Endothelial cell of coronary artery (primary cell): Measurements from ENCODE around the gene TFPI. TPM values are rescaled to one million over a fixed set of nuclear protein-coding genes. Genes with fewer than 3 reads are reported as not detected.

Experiments
- total RNA-seq: library from RNA; depleted of rRNA; stranded (reverse); fragments of >200 nt; gene quantifications from 2 replicates; pipeline ENCODE4 v1.2.3, GENCODE V29; 2014

TFPI gene
- total RNA-seq = 240 and 294 TPM in 2 replicates

DNA sequence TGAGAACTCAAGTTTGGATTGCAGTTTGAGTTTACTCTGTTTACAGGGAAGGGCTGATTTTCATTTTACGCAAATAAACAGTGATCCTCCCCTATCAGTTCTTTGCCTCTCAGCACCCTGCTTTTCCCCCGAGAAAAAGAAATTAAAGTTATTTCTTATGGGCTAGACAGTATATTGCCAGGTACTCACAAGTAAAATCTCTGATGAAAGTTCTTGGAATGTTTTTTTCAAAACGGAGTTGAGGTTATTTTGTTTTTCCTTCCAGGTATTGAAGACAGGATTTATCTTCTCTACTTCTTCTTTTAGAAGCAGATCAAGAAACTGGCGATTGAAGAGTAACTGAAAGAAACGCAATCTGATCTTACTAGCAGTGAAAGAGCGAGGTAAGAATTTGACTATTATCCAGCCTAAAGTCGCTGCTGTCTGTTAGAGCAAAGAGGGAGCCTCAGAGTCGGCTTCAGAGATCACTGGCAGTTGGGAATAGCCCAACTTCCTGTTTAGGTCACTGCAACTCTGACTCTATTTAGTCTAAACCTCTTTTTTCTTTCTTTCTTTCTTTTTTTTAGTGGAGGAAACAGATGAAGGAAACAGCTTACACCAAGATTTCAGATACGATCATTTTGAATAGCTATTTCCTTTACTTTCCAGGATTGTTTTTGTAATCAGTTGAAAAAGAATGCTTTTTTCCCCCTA is at the start of gene TFPI:
TFPI (minus strand) TSS at position 425 of the 693 bp plus-strand sequence. CDS start 50,667 bp downstream, outside the sequence.

Other genes with a start within 250 kb of the TFPI start
- gene CALCRL, start 106.2 kb downstream of the TFPI start, total RNA-seq = 183 and 200 TPM in 2 replicates